ENCODE measurements around the gene MMP26. TPM values are rescaled to one million over a fixed set of nuclear protein-coding genes. Genes with fewer than 3 reads are reported as not detected.

Gene MMP26
- total and polyA plus RNA-seq, 4 donors = not detected

GRCh38 chr11:4740735-4741134, 36.2 kb downstream of the MMP26 start:
- Histone ChIP-seq H3K36me3 (ENCODE audit: control insufficient read depth in 4 of 4, insufficient read depth in 3 of 4, low read depth in 1 of 4, low read length in 3 of 4) (no peaks in the 10 kb centered on the region), H3K9ac (ENCODE audit: low read depth in 1 of 2, low read length in 2 of 2) (no peak overlapping the region), H3K27ac (ENCODE audit: low read depth in 1 of 2, low read length in 2 of 2) (no peak overlapping the region), H3K27me3 (ENCODE audit: control insufficient read depth in 4 of 4, insufficient read depth in 4 of 4, low read length in 3 of 4) (peaks cover 0 to 3% (median 0%) of the 10 kb centered on the region in 4 donors), H3K4me1 (ENCODE audit: control insufficient read depth in 4 of 4, insufficient read depth in 4 of 4, low read length in 3 of 4) (no peaks in the 10 kb centered on the region), H3K9me3 (ENCODE audit: control insufficient read depth in 4 of 4, low read length in 3 of 4) (no peaks in the 10 kb centered on the region), H3K4me3 (ENCODE audit: low read depth in 1 of 3, low read length in 3 of 3) (no peak overlapping the region)
- WGBS = 52% methylated on average over 2 of the region's 2 CpGs
- no peak for TF ChIP-seq MAX (IDR thresholded peaks at IDR 0.05)
- TF ChIP-seq FOXA1 (IDR thresholded peaks at IDR 0.05) = no peak
- no peak for TF ChIP-seq EGR1 (IDR thresholded peaks at IDR 0.05; ENCODE audit: low read depth in 2 of 2)
- TF ChIP-seq NR2F2 (IDR thresholded peaks at IDR 0.05) = no peak
- no peak for TF ChIP-seq RXRA (IDR thresholded peaks at IDR 0.05)
- TF ChIP-seq GABPA (IDR thresholded peaks at IDR 0.05 in 1 of 2, conservative IDR thresholded peaks at IDR 0.05 in 1 of 2) = no peak
- no peak for TF ChIP-seq TAF1 (conservative IDR thresholded peaks at IDR 0.05)
- TF ChIP-seq JUND (IDR thresholded peaks at IDR 0.05) = no peak
- no peak for TF ChIP-seq CTCF (IDR thresholded peaks at IDR 0.05; ENCODE audit: low read depth, low read length, missing input control)
- TF ChIP-seq HNF4A (conservative IDR thresholded peaks at IDR 0.05) = no peak
- no peak for TF ChIP-seq HNF4G (IDR thresholded peaks at IDR 0.05)
- no peak for TF ChIP-seq ATF3 (IDR thresholded peaks at IDR 0.05)
- TF ChIP-seq YY1 (IDR thresholded peaks at IDR 0.05) = no peak
- no peak for TF ChIP-seq ZBTB33 (IDR thresholded peaks at IDR 0.05)
- no peak for TF ChIP-seq SP1 (IDR thresholded peaks at IDR 0.05)
- TF ChIP-seq RAD21 (IDR thresholded peaks at IDR 0.05) = no peak
- TF ChIP-seq REST (IDR thresholded peaks at IDR 0.05) = no peak
- no peak for DNase-seq (ENCODE audit: low spot score)

GRCh38 chr11:4748438-4748837, 43.9 kb downstream of the MMP26 start:
- WGBS = 72% methylated on average over 6 of the region's 6 CpGs
- H3K4me1 ChIP-seq (ENCODE audit: control insufficient read depth in 4 of 4, insufficient read depth in 4 of 4, low read length in 3 of 4) = no peaks in the 10 kb centered on the region

More at GRCh38 chr11:4748438-4748837, 43.9 kb downstream of the MMP26 start:
- no peak for DNase-seq (ENCODE audit: low spot score)
- no peaks in the 10 kb centered on the region for H3K9me3 ChIP-seq (ENCODE audit: control insufficient read depth in 4 of 4, low read length in 3 of 4)
- H3K27ac ChIP-seq (ENCODE audit: low read depth in 1 of 2, low read length in 2 of 2) = no peak overlapping the region
- TF ChIP-seq HNF4G (IDR thresholded peaks at IDR 0.05) (no peak), HNF4A (conservative IDR thresholded peaks at IDR 0.05) (no peak), SP1 (IDR thresholded peaks at IDR 0.05) (no peak), RAD21 (IDR thresholded peaks at IDR 0.05) (no peak), RXRA (IDR thresholded peaks at IDR 0.05) (no peak), REST (IDR thresholded peaks at IDR 0.05) (no peak), GABPA (IDR thresholded peaks at IDR 0.05 in 1 of 2, conservative IDR thresholded peaks at IDR 0.05 in 1 of 2) (no peak), TAF1 (conservative IDR thresholded peaks at IDR 0.05) (no peak), FOXA2 (IDR thresholded peaks at IDR 0.05) (no peak), FOXA1 (IDR thresholded peaks at IDR 0.05) (no peak), ATF3 (IDR thresholded peaks at IDR 0.05) (no peak)
- peaks cover 0 to 3% (median 0%) of the 10 kb centered on the region in 4 donors for H3K27me3 ChIP-seq (ENCODE audit: control insufficient read depth in 4 of 4, insufficient read depth in 4 of 4, low read length in 3 of 4)
- H3K9ac ChIP-seq (ENCODE audit: low read depth in 1 of 2, low read length in 2 of 2) = no peak overlapping the region
- H3K36me3 ChIP-seq (ENCODE audit: control insufficient read depth in 4 of 4, insufficient read depth in 3 of 4, low read depth in 1 of 4, low read length in 3 of 4) = no peaks in the 10 kb centered on the region
- no peak overlapping the region for H3K4me3 ChIP-seq (ENCODE audit: low read depth in 1 of 3, low read length in 3 of 3)
